Stimulated activated CD8-positive, alpha-beta memory T cell treated with anti-CD3 and anti-CD28 coated beads, Interleukin-15, amount 100 ng/mL, for 24 hours (primary cell): ENCODE data around the gene ARAP1.

Experiments used
- DNase-seq: peaks from one replicate; pipeline ENCODE4 v3.0.0-alpha.2; 2020; ENCODE audit warnings: low read depth

ARAP1 gene

GRCh38 chr11:72779495-72780128 is 27.4 kb upstream of the ARAP1 start:
- no peak for DNase-seq

DNA sequence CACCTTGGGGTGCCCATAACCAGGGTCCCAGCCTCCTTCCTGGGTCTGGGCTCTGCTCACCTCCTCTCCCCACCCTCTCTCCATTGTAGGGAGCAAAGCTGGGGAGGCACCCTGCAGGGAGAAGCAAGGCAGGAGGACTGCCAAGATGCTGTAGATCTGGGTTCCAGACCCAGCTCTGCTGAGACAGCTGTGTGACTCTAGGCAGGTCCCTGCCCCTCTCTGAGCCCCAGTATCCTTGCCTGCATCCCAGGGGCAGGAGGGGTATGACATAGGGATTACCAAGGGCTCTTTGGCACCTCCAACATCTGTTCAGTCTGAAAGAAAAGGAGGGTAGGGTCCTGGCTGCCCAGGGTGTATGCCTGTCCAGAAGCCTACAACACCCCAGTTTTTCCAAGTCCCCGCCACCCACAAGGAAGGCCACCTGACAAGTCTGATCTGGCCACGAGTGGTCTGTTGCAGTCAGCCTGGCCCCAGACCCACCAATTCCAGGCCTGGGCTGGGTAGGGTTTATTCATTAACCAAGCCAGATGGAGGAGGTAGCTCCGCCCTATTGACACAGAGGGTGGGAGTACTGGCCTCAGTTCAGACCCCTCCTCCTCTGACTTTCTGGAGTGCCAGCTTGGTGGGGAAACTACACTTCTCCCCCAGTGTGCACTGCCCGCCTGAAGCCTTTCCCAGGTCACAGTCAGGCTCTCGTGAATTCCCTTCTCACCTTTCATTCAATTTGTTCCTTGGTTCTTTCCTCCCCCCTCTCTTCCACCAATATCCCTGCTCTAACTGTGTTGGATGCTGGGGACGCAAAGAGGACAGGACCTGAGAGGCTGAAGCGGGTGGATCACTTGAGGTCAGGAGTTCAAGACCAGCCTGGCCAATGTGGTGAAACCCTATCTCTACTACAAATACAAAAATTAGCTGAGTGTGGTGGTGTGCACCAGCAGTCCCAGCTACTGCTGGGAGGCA is 26.6 kb upstream of the ARAP1 start:
- DNase-seq: no peak

DNA sequence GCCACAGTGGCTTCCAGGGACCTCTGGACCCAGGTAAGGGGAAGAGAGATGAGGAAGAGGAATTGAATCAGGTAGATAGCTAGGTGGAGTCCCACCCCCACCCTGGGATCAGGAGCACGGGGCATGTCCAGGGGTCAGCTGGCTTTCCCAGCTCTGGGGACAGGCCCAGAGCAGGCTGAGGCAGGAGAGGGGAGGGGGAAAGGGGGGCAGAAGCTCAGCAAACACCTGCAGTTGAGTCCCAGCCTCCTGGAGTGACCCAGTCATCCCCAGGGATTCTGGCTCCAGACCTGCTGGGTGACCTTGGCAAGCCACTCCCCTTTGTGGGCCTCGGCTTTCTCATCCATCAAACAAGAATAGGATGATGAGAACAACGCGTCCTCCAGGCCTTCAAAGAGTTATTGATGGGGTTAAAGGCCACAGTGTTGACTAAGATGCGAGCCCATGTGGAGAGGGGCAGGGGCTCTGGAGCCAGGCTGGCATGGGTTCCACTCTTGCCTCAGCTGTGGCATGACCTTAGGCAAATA is 25.6 kb upstream of the ARAP1 start:
- no peak for DNase-seq

GRCh38 chr11:72776844-72777754 is 24.9 kb upstream of the ARAP1 start:
- no peak for DNase-seq

DNA sequence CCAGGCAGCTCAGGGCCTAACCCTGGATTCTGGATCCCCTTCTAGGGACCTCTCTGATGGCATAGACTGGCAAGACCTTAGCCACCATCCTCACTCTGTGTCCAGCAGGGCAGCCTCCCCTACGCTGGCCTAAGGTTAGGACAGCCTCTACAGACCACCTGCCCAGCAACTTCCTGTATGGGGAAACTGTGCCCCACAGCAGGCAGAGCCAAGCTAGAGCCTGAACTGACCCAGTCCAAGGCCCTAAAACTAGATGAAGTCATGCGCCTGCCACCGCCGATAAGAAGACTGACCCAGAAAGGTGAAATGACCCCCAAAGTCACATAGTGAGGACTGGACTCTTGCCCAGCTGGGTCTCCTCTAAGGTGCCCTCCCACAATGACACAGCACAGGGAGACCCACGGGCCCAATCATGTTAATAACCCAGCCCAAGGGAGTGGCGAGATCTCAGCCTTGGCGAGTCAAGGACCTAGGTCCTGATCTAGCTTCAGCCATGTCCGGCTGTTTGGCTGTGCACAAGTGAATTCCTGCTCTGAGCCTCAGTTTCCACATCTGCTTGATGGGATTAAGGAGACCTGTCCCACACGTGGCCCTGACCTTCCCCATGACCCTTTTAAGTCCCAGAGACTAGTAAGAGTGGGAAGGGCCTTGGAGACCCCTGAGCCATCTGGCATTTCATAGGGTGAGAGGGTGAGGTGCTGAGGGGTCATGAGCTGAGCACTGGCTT is 24.1 kb upstream of the ARAP1 start:
- no peak for DNase-seq

DNA sequence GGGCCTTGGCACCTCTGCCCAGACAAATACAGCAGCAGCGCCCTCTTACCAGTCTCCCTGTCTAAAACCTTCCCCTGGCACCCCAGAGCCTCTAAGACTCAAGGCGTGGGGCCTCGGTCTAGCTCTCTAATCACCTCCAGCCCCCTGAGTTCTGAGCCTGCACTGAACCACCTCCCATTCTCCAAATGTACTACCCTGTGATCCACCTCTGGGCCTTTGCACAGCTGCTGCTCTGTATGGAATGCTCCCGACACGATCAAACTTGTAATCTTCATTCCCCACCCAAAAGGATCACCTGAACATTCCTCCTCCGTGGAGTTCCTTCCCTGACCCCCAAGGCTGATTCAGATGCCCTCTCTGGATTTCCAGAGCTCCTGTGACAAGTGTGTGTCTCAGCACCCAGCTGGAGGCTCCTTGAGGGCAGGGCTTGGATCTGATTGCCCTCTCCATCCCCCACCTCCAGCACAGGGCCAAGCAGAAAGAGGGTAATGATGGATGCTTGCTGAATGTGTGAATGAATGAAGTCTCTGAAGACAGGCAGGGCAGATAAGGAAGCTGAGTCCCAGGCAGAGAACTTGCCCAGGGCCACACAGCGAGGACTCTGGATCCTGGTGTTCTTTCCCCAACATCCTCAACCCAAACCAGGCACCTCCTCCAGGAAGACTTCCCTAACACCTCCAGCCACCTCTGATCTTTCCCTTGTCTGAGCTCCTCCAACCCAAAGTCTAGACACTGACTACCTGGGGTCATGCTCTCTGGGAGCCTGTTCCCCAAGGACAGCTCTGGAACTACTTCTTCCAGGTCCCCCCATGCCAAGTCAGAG is 23.3 kb upstream of the ARAP1 start:
- DNase-seq: no peak

DNA sequence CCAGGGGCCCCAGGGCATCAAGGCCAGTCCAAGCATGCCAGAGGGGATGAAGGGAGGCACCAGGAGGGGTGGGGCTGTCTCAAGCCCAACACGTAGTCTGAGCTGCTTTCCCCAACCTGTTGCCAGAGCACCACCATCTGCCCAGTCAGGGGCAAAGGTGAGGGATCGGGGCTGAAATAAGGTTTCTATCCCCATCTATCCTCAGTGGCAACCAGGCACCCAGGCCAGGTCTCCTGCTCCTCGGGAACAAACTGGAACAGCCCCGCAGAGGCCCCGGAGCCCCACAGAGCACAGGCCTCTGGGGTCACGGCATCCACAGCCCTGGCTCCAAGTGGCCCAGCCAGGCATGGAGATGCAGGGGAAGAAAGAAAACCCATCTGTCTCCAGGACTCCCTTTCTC is 22.3 kb upstream of the ARAP1 start:
- DNase-seq: no peak

GRCh38 chr11:72773696-72774095 is 21.5 kb upstream of the ARAP1 start:
- no peak for DNase-seq

DNA sequence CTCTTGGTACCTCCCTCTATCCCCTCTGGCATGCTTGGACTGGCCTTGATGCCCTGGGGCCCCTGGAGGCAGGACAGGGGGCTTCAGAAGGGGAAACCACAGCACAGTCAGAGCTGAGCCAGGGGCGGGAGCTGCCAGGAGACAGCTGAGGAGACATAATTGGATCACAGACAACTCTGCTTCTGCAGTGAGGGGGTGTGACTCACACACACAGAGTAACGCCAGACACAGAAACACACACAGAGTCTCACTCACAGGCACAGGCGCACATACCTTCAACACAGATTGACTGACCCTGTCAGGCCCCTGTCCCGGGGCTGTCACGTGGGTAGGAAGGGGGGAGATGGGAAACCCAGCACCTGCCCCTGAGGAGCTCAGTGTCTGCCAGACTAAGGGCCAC is 21.1 kb upstream of the ARAP1 start:
- no peak for DNase-seq

- DNase-seq: no peak
These were observed 19.9 kb upstream of the ARAP1 start for GRCh38 chr11:72772059-72772458.

DNA sequence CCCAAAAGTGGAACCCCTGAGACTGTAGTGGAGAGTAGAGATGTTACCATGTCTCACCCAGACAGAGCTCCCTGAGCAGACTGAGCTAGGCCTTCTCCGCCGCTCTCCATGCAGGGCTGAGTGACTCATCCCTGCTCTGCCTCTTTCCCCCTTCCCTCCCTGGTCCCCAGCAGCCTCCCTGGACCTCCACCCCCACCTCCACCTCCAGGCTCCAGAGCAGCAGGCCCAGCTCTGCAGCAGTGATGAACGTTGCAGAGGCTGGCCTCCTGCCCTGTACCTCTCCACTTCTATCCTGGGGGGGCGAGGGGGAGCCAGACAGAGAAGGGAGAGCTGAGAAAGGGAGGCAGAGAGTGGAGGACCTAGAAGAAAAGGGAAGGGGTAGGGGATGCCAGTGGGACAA is 19.3 kb upstream of the ARAP1 start:
- no peak for DNase-seq

GRCh38 chr11:72770799-72771198 is 18.6 kb upstream of the ARAP1 start:
- DNase-seq: no peak

DNA sequence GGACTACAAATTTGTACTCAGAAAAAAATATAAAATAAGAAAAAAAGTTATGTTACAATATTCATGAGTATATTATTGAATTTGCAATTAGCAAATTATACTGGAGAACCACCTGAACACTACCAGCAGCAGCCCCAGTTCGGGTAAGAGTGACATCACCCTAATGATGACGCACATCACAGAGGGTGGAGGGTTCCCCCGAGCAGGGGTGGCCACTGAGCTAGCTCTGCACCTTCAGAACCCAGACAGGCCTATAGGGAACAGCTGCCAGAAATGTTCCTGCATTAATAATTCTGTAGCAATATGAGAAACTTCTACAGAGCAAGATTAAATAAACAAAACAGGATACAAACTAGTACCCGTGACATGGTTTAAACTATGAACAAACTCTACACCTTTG is 17.5 kb upstream of the ARAP1 start:
- no peak for DNase-seq

- no peak for DNase-seq
These were observed 16.4 kb upstream of the ARAP1 start for GRCh38 chr11:72768581-72768980.

- no peak for DNase-seq
These were observed 15.2 kb upstream of the ARAP1 start for GRCh38 chr11:72767203-72768062.

GRCh38 chr11:72766152-72766902 is 14.1 kb upstream of the ARAP1 start:
- DNase-seq: no peak

DNA sequence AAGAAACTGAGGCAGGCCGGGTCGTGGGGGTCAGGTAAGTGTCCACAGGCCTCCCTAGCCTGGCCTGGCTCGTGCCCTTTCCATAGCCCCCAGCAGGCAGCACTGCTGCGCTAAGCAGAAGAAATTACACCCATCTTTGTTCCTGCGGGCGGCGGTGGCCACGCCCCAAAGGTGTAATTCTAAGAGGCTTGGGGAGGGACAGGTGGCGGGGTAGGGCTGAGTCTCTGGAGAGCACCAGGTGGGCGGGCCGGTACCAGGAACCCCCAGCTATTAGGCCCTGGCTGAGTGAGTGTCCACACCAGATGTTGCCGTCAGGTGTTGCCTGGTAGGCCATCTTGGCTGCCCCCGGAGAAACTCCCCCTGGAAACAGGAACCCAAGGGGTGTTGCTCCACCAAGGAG is 12.3 kb upstream of the ARAP1 start:
- no peak for DNase-seq

GRCh38 chr11:72763823-72764222 is 11.6 kb upstream of the ARAP1 start:
- DNase-seq: no peak
